Right hindlimb (tissue), 1 donor: ENCODE data around the gene BET1.

Experiments used
- DNase-seq: peaks from one replicate; pipeline ENCODE4 v3.0.0-alpha.2; 2018

The BET1 gene

GRCh38 chr7:94011714-94012353 lies 7.7 kb upstream of the BET1 start:
- DNase-seq: no peak

- no peak for DNase-seq
Measured at GRCh38 chr7:94008537-94008936, 4.4 kb upstream of the BET1 start.

GRCh38 chr7:94005753-94006152 lies 1.6 kb upstream of the BET1 start:
- DNase-seq: no peak

- DNase-seq: no peak
Measured at GRCh38 chr7:94003446-94004023, 620 bp downstream of the BET1 start.

GRCh38 chr7:94001396-94001795 lies 2.8 kb downstream of the BET1 start:
- DNase-seq: no peak

- DNase-seq: no peak
Measured at GRCh38 chr7:93997868-93998267, 6.3 kb downstream of the BET1 start.

GRCh38 chr7:93992421-93993110 lies 11.6 kb downstream of the BET1 start:
- no peak for DNase-seq

- no peak for DNase-seq
Measured at GRCh38 chr7:93987297-93987696, 16.9 kb downstream of the BET1 start.

- DNase-seq: no peak
Measured at GRCh38 chr7:93985101-93985500, 19.1 kb downstream of the BET1 start.

GRCh38 chr7:93984024-93984423 lies 20.1 kb downstream of the BET1 start:
- no peak for DNase-seq

- DNase-seq: no peak
Measured at GRCh38 chr7:93981480-93981874, 22.7 kb downstream of the BET1 start.

GRCh38 chr7:93980744-93981479 lies 23.2 kb downstream of the BET1 start:
- DNase-seq: no peak

GRCh38 chr7:93977211-93977950 lies 26.8 kb downstream of the BET1 start:
- no peak for DNase-seq

GRCh38 chr7:93973134-93973533 lies 31.0 kb downstream of the BET1 start:
- no peak for DNase-seq

GRCh38 chr7:93972029-93972725 lies 32.0 kb downstream of the BET1 start:
- DNase-seq: no peak

- DNase-seq: no peak
Measured at GRCh38 chr7:93968911-93969620, 35.1 kb downstream of the BET1 start.

GRCh38 chr7:93964813-93965212 lies 39.3 kb downstream of the BET1 start:
- DNase-seq: no peak

GRCh38 chr7:93964262-93964661 lies 39.9 kb downstream of the BET1 start:
- DNase-seq: no peak

- DNase-seq: no peak
Measured at GRCh38 chr7:93960986-93961385, 43.2 kb downstream of the BET1 start.

- no peak for DNase-seq
Measured at GRCh38 chr7:93958651-93959050, 45.5 kb downstream of the BET1 start.

GRCh38 chr7:93958216-93958615 lies 45.9 kb downstream of the BET1 start:
- DNase-seq: no peak

- DNase-seq: no peak
Measured at GRCh38 chr7:93957767-93958166, 46.4 kb downstream of the BET1 start.
